K562 (cell line): ENCODE results near the gene DNAJC2. TPM values are rescaled to one million over a fixed set of nuclear protein-coding genes. Genes with fewer than 3 reads are reported as not detected.

Source experiments
- CBX2 ChIP-seq: fragments of 200-600 bp; sonication (generic); IDR thresholded peaks from one replicate; pipeline ENCODE4 v1.6.1; 2012; ENCODE audit warnings: mild to moderate bottlenecking, low read length, inconsistent platforms; ENCODE audit not compliant: insufficient read depth, poor library complexity, severe bottlenecking
- CHD1 ChIP-seq: fragments of 200-600 bp; sonication (generic); IDR thresholded peaks from one replicate; pipeline ENCODE4 v1.6.1; 2012; ENCODE audit warnings: mild to moderate bottlenecking, moderate library complexity, low read length, inconsistent platforms
- CTBP1 ChIP-seq: fragments of 450-650 bp; IDR thresholded peaks from 2 replicates; pipeline ENCODE4 v1.6.1; 2016; ENCODE audit warnings: borderline replicate concordance
- CTCF ChIP-seq, 3 experiments: IDR thresholded peaks in 2 of 3; conservative IDR thresholded peaks in 1 of 3; 2 replicates each; pipeline ENCODE4 v1.5.1; 2011 to 2012; ENCODE audit warnings: low read length in 3 of 3, mild to moderate bottlenecking in 3 of 3, control low read depth in 2 of 3, improper control_type of control experiment in 1 of 3, inconsistent platforms in 1 of 3, low read depth in 1 of 3, mixed read lengths in 1 of 3, moderate library complexity in 1 of 3; ENCODE audit not compliant: insufficient read depth in 2 of 3
- FOXM1 ChIP-seq, 2 experiments: fragments of 450-650 bp in 1 of 2; sonication (generic) in 1 of 2; formaldehyde crosslinking in 1 of 2; IDR thresholded peaks; 2 replicates each; pipeline versions ENCODE4 v1.6.1 to v1.9.0; 2017 to 2022; ENCODE audit warnings: low read depth in 2 of 2, mild to moderate bottlenecking in 2 of 2, missing genetic modification reagents in 1 of 2, moderate library complexity in 1 of 2
- ILF3 ChIP-seq: fragments of 450-650 bp; IDR thresholded peaks from 2 replicates; pipeline ENCODE4 v1.6.1; 2018; ENCODE audit warnings: antibody characterized with exemption, mild to moderate bottlenecking, moderate library complexity, borderline replicate concordance
- LCOR ChIP-seq: sonication (generic); formaldehyde crosslinking; IDR thresholded peaks from 2 replicates; pipeline ENCODE4 v1.8.0; 2022; ENCODE audit warnings: mild to moderate bottlenecking, missing genetic modification reagents
- MNT ChIP-seq, 2 experiments: fragments of 450-650 bp; conservative IDR thresholded peaks; 2 replicates each; pipeline ENCODE4 v1.6.1; 2017; ENCODE audit warnings: mild to moderate bottlenecking in 2 of 2, moderate library complexity in 2 of 2
- MTA3 ChIP-seq: fragments of 450-650 bp; formaldehyde crosslinking; IDR thresholded peaks from 2 replicates; pipeline ENCODE4 v1.6.1; 2017; ENCODE audit warnings: mild to moderate bottlenecking, borderline replicate concordance
- MYC ChIP-seq, 2 experiments: fragments of 250-450 bp in 1 of 2; sonication (Bioruptor Pico) in 1 of 2; IDR thresholded peaks; 2 replicates each; pipeline versions ENCODE4 v1.5.1 to v1.6.1; 2012 to 2021; ENCODE audit warnings: low read depth in 2 of 2, borderline replicate concordance in 1 of 2, improper control_type of control experiment in 1 of 2, low read length in 1 of 2, mild to moderate bottlenecking in 1 of 2, moderate library complexity in 1 of 2
- TRIM28 ChIP-seq: fragments of 450-650 bp; IDR thresholded peaks from 2 replicates; pipeline ENCODE4 v1.6.1; 2017
- ZNF778 ChIP-seq: fragments of 450-650 bp; formaldehyde crosslinking; IDR thresholded peaks from 2 replicates; pipeline ENCODE4 v1.4.0; 2020; ENCODE audit warnings: mild to moderate bottlenecking, moderate library complexity
- polyA plus RNA-seq, 8 experiments: library from polyadenylated mRNA; depleted of rRNA in 4 of 8; stranded (reverse) in 5 of 8; unstranded in 3 of 8; fragments of >200 nt; fragmentation: Nextera tagmentation in 2 of 8; fragmentation: Illumina TruSeq in 1 of 8; extraction: Ambion mirVana in 2 of 8; extraction: Trizol in 1 of 8; gene quantifications; 2 replicates each; pipeline versions ENCODE4 v1.2.1 to v1.2.3, GENCODE V29; 2011 to 2014; ENCODE audit warnings: inconsistent platforms in 1 of 8, missing spikeins in 1 of 8
- total RNA-seq, 7 experiments: library from RNA; depleted of rRNA in 6 of 7; stranded (reverse); fragments of >200 nt in 6 of 7; fragmentation: Illumina TruSeq in 2 of 7; extraction: Trizol in 2 of 7; gene quantifications; 2 replicates each; pipeline versions ENCODE4 v1.2.1 to v1.2.3, GENCODE V29; 2011 to 2021; ENCODE audit warnings: low replicate concordance in 1 of 7
- TF ChIP-seq, protein P1 (sequence below): IDR thresholded peaks from 2 replicates; pipeline ENCODE4 v1.6.1; 2011; ENCODE audit warnings: borderline replicate concordance, low read depth, mild to moderate bottlenecking, moderate library complexity, low read length; ENCODE audit not compliant: insufficient read depth, poor library complexity, severe bottlenecking
- TF ChIP-seq, protein P2 (sequence below): sonication (generic); formaldehyde crosslinking; IDR thresholded peaks from 2 replicates; pipeline ENCODE4 v1.8.0; 2022; ENCODE audit warnings: mild to moderate bottlenecking, missing genetic modification reagents
- TF ChIP-seq, protein P3 (sequence below): sonication (generic); formaldehyde crosslinking; IDR thresholded peaks from 2 replicates; pipeline ENCODE4 v1.8.1; 2023; ENCODE audit warnings: mild to moderate bottlenecking, missing genetic modification reagents

The DNAJC2 gene
- total and polyA plus RNA-seq, 9 of the 15 experiments (the other 6 are each of a cell fraction or from before 2014, with no cell fraction given) = 40.2 to 157 (median 92.1) TPM

GRCh38 chr7:103296901-103297836, 47.4 kb downstream of the DNAJC2 start, which contains the start of gene PMPCB (continued):
- TF ChIP-seq, protein P1, sequence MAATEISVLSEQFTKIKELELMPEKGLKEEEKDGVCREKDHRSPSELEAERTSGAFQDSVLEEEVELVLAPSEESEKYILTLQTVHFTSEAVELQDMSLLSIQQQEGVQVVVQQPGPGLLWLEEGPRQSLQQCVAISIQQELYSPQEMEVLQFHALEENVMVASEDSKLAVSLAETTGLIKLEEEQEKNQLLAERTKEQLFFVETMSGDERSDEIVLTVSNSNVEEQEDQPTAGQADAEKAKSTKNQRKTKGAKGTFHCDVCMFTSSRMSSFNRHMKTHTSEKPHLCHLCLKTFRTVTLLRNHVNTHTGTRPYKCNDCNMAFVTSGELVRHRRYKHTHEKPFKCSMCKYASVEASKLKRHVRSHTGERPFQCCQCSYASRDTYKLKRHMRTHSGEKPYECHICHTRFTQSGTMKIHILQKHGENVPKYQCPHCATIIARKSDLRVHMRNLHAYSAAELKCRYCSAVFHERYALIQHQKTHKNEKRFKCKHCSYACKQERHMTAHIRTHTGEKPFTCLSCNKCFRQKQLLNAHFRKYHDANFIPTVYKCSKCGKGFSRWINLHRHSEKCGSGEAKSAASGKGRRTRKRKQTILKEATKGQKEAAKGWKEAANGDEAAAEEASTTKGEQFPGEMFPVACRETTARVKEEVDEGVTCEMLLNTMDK = peak; percentile 92
- TF ChIP-seq CHD1 (peak; percentile 47), CBX2 (no peak), FOXM1 (IDR thresholded peaks at IDR 0.05; ENCODE audit: low read depth) (0 out of 2 replicates have a peak, but pooled peaks have one; percentile 24), FOXM1 (CRISPR knock-in tag; IDR thresholded peaks at IDR 0.05; ENCODE audit: low read depth) (no peak; the same call in 1 of the 2 replicates), ILF3 (peak; percentile 89), CTBP1 (peak; percentile 96), ZNF778 (CRISPR knock-in tag) (no peak), MTA3 (peak; percentile 92; the same call in 1 of the 2 replicates), LCOR (peak; percentile 83), MNT (conservative IDR thresholded peaks at IDR 0.05) (peak; percentile 85 to 88), MYC (IDR thresholded peaks at IDR 0.05; ENCODE audit: low read depth, low read length) (peak; percentile 63; the same call in 1 of the 2 replicates), MYC (CRISPR knock-in tag; IDR thresholded peaks at IDR 0.05; ENCODE audit: borderline replicate concordance, low read depth) (no peak; the same call in 1 of the 2 replicates), TRIM28 (0 out of 2 replicates have a peak, but pooled peaks have one; percentile 41), CTCF (IDR thresholded peaks at IDR 0.05 in 2 of 3, conservative IDR thresholded peaks at IDR 0.05 in 1 of 3; ENCODE audit: insufficient read depth in 2 of 3, low read depth in 1 of 3, low read length in 3 of 3) (peak; percentile 92 to 98 (median 98))
- TF ChIP-seq, protein P2, sequence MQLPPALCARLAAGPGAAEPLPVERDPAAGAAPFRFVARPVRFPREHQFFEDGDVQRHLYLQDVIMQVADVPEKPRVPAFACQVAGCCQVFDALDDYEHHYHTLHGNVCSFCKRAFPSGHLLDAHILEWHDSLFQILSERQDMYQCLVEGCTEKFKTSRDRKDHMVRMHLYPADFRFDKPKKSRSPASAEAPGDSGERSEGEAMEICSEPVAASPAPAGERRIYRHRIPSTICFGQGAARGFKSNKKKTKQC = peak; percentile 75; the same call in 1 of the 2 replicates
- TF ChIP-seq, protein P3, sequence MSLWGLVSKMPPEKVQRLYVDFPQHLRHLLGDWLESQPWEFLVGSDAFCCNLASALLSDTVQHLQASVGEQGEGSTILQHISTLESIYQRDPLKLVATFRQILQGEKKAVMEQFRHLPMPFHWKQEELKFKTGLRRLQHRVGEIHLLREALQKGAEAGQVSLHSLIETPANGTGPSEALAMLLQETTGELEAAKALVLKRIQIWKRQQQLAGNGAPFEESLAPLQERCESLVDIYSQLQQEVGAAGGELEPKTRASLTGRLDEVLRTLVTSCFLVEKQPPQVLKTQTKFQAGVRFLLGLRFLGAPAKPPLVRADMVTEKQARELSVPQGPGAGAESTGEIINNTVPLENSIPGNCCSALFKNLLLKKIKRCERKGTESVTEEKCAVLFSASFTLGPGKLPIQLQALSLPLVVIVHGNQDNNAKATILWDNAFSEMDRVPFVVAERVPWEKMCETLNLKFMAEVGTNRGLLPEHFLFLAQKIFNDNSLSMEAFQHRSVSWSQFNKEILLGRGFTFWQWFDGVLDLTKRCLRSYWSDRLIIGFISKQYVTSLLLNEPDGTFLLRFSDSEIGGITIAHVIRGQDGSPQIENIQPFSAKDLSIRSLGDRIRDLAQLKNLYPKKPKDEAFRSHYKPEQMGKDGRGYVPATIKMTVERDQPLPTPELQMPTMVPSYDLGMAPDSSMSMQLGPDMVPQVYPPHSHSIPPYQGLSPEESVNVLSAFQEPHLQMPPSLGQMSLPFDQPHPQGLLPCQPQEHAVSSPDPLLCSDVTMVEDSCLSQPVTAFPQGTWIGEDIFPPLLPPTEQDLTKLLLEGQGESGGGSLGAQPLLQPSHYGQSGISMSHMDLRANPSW (CRISPR knock-in tag) = peak; percentile 86; the same call in 1 of the 2 replicates
